ENCODE measurements around the gene DNAAF1. TPM values are rescaled to one million over a fixed set of nuclear protein-coding genes. Genes with fewer than 3 reads are reported as not detected.

Gene DNAAF1
- total and polyA plus RNA-seq, 2 experiments from 2014 or later: 0.42 TPM

GRCh38 chr16:84104231-84104630 lies 40.9 kb upstream of the DNAAF1 start (continued):
- TF ChIP-seq ZNF462 (CRISPR knock-in tag; IDR thresholded peaks at IDR 0.05) (no peak), CREB1 (CRISPR knock-in tag; IDR thresholded peaks at IDR 0.05; ENCODE audit: low read depth) (no peak), POLR2AphosphoS5 (IDR thresholded peaks at IDR 0.05; ENCODE audit: low read depth) (no peak), EZH2phosphoT487 (IDR thresholded peaks at IDR 0.05; ENCODE audit: unreplicated experiment) (no peak), REST (IDR thresholded peaks at IDR 0.05; ENCODE audit: unreplicated experiment) (no peak)

- no peak overlapping the region for H3K4me3 ChIP-seq
- H3K4me1 Mint-ChIP-seq: peaks cover 2% of the 10 kb centered on the region; the same call in 1 of the 3 replicates
- H3K27ac Mint-ChIP-seq: peak overlapping the region; percentile 26; the same call in 1 of the 2 replicates
- H3K4me3 Mint-ChIP-seq: no peak overlapping the region
- peaks cover 3% of the 10 kb centered on the region; the same call in 1 of the 2 replicates for H3K36me3 ChIP-seq (ENCODE audit: insufficient read depth)
- no peak overlapping the region for H3K27ac ChIP-seq (ENCODE audit: low read depth)
- peaks cover 17% of the 10 kb centered on the region; the same call in 1 of the 2 replicates for H4K20me1 ChIP-seq (replicated peaks; ENCODE audit: insufficient read depth)
- peaks cover 1% of the 10 kb centered on the region for H3K27me3 Mint-ChIP-seq (ENCODE audit: insufficient read depth, low read depth, poor library complexity)
- H3K9me3 Mint-ChIP-seq: no peaks in the 10 kb centered on the region
- DNase-seq (ENCODE audit: low spot score) (no peak), ATAC-seq (no peak)
- no peaks in the 10 kb centered on the region for H3K27me3 ChIP-seq (ENCODE audit: insufficient read depth)
- H3K4me2 ChIP-seq: no peak overlapping the region
- H3K4me1 ChIP-seq (ENCODE audit: insufficient read depth): no peaks in the 10 kb centered on the region
- H3F3A ChIP-seq (replicated peaks; ENCODE audit: low read depth): no peaks in the 10 kb centered on the region
- H2AFZ ChIP-seq: no peak overlapping the region
- H3K79me2 ChIP-seq (replicated peaks; ENCODE audit: insufficient read depth): peaks cover 95% of the 10 kb centered on the region
- no peaks in the 10 kb centered on the region for H3K9me2 ChIP-seq (ENCODE audit: insufficient read depth)
- H3K36me3 Mint-ChIP-seq (ENCODE audit: low read depth): peaks cover 6% of the 10 kb centered on the region; the same call in 1 of the 3 replicates
- no peak for TF ChIP-seq EZH2 (IDR thresholded peaks at IDR 0.05; ENCODE audit: low read depth, unreplicated experiment)
- no peak for TF ChIP-seq CTCF (conservative IDR thresholded peaks at IDR 0.05; ENCODE audit: low read depth in 2 of 2)
- TF ChIP-seq REST (IDR thresholded peaks at IDR 0.05; ENCODE audit: unreplicated experiment): no peak
- no peak for TF ChIP-seq STAT1 (IDR thresholded peaks at IDR 0.05; ENCODE audit: unreplicated experiment)
- TF ChIP-seq EZH2phosphoT487 (IDR thresholded peaks at IDR 0.05; ENCODE audit: unreplicated experiment): no peak
- no peak for TF ChIP-seq CREB1 (CRISPR knock-in tag; IDR thresholded peaks at IDR 0.05; ENCODE audit: low read depth)
- TF ChIP-seq JUNB (IDR thresholded peaks at IDR 0.05; ENCODE audit: unreplicated experiment): no peak
Observed at GRCh38 chr16:84105301-84105815, 39.8 kb upstream of the DNAAF1 start.
